Activated CD4-positive, CD25-positive, alpha-beta regulatory T cell treated with anti-CD3 and anti-CD28 coated beads, Interleukin-2, amount 50 U/mL, for 72 hours (primary cell): ENCODE measurements around the gene NCSTN.
"Not testable (repeated sequence)": the region's sequence is repeated elsewhere in the genome, so short reads cannot be mapped to it uniquely, and the experiment has no call there.

Source experiments
- DNase-seq: peaks from one replicate; pipeline ENCODE4 v3.0.0; 2021

The NCSTN gene

GRCh38 chr1:160374306-160375110, 31.3 kb downstream of the NCSTN start:
- no peak for DNase-seq

- DNase-seq: no peak
These were observed 32.8 kb downstream of the NCSTN start for GRCh38 chr1:160375788-160376524.

- no peak for DNase-seq
These were observed 33.4 kb downstream of the NCSTN start for GRCh38 chr1:160376525-160377131.

- no peak for DNase-seq
These were observed 34.5 kb downstream of the NCSTN start for GRCh38 chr1:160377585-160378206.

GRCh38 chr1:160384812-160385211, 41.6 kb downstream of the NCSTN start:
- DNase-seq: not testable (repeated sequence)

- not testable (repeated sequence) for DNase-seq
These were observed 45.2 kb downstream of the NCSTN start for GRCh38 chr1:160388406-160388805.

GRCh38 chr1:160394673-160395072, 51.5 kb downstream of the NCSTN start:
- no peak for DNase-seq

- DNase-seq: no peak
These were observed 54.5 kb downstream of the NCSTN start for GRCh38 chr1:160397651-160398050.

GRCh38 chr1:160398823-160399222, 55.6 kb downstream of the NCSTN start:
- DNase-seq: no peak

GRCh38 chr1:160399544-160400222, 56.5 kb downstream of the NCSTN start:
- no peak for DNase-seq

- no peak for DNase-seq
These were observed 57.1 kb downstream of the NCSTN start, which contains the start of gene VANGL2 for GRCh38 chr1:160400223-160400645. VANGL2 (plus strand) TSS chr1:160400564; CDS start chr1:160415838, 15,274 bp downstream.

GRCh38 chr1:160400646-160401486, 57.7 kb downstream of the NCSTN start:
- DNase-seq: no peak

- DNase-seq: no peak
These were observed 58.3 kb downstream of the NCSTN start for GRCh38 chr1:160401487-160401805.

GRCh38 chr1:160402001-160402795, 59.0 kb downstream of the NCSTN start:
- DNase-seq: no peak

- no peak for DNase-seq
These were observed 60.1 kb downstream of the NCSTN start for GRCh38 chr1:160403244-160403643.

GRCh38 chr1:160404094-160404493, 60.9 kb downstream of the NCSTN start:
- DNase-seq: no peak

GRCh38 chr1:160405331-160405877, 62.2 kb downstream of the NCSTN start:
- no peak for DNase-seq

GRCh38 chr1:160406131-160406968, 63.2 kb downstream of the NCSTN start:
- no peak for DNase-seq
